WTC11 (cell line): Measurements from ENCODE around the gene NAA11.

Experiments used
- FOXP1 ChIP-seq: sonication (generic); formaldehyde crosslinking; IDR thresholded peaks from 2 replicates; pipeline ENCODE4 v1.8.0; 2022; ENCODE audit warnings: missing genetic modification reagents, mild to moderate bottlenecking, moderate library complexity, borderline replicate concordance
- GABPB1 ChIP-seq: sonication (generic); formaldehyde crosslinking; IDR thresholded peaks from 2 replicates; pipeline ENCODE4 v1.8.1; 2023; ENCODE audit warnings: mild to moderate bottlenecking, missing genetic modification reagents
- IRF2 ChIP-seq: sonication (generic); formaldehyde crosslinking; IDR thresholded peaks from 2 replicates; pipeline ENCODE4 v1.8.0; 2022; ENCODE audit warnings: low read depth, missing genetic modification reagents, borderline replicate concordance
- SOX15 ChIP-seq: fragments of 250-450 bp; sonication (Bioruptor Pico); IDR thresholded peaks from 2 replicates; pipeline ENCODE4 v1.9.0; 2021; ENCODE audit warnings: mild to moderate bottlenecking
- SP1 ChIP-seq: sonication (generic); formaldehyde crosslinking; conservative IDR thresholded peaks from 2 replicates; pipeline ENCODE4 v1.8.1; 2022; ENCODE audit warnings: missing genetic modification reagents
- TCF7 ChIP-seq: sonication (generic); formaldehyde crosslinking; IDR thresholded peaks from 2 replicates; pipeline ENCODE4 v1.8.0; 2022; ENCODE audit warnings: mild to moderate bottlenecking, low read depth, missing genetic modification reagents, moderate library complexity
- TP53 ChIP-seq: sonication (generic); formaldehyde crosslinking; IDR thresholded peaks from 2 replicates; pipeline ENCODE4 v1.8.1; 2023; ENCODE audit warnings: mild to moderate bottlenecking, missing genetic modification reagents
- TF ChIP-seq, protein P1 (sequence below): sonication (generic); formaldehyde crosslinking; IDR thresholded peaks from 2 replicates; pipeline ENCODE4 v1.8.1; 2023; ENCODE audit warnings: mild to moderate bottlenecking, missing genetic modification reagents
- TF ChIP-seq, protein P2 (sequence below): fragments of 200-600 bp; IDR thresholded peaks from 2 replicates; pipeline ENCODE4 v1.8.0; 2022; ENCODE audit warnings: antibody characterized with exemption
- TF ChIP-seq, protein P3 (sequence below): sonication (generic); formaldehyde crosslinking; IDR thresholded peaks from 2 replicates; pipeline ENCODE4 v1.8.1; 2022; ENCODE audit warnings: mild to moderate bottlenecking, missing genetic modification reagents, moderate library complexity, borderline replicate concordance
- TF ChIP-seq, protein P4 (sequence below): sonication (generic); formaldehyde crosslinking; conservative IDR thresholded peaks from 2 replicates; pipeline ENCODE4 v1.8.1; 2022; ENCODE audit warnings: mild to moderate bottlenecking, missing genetic modification reagents

DNA sequence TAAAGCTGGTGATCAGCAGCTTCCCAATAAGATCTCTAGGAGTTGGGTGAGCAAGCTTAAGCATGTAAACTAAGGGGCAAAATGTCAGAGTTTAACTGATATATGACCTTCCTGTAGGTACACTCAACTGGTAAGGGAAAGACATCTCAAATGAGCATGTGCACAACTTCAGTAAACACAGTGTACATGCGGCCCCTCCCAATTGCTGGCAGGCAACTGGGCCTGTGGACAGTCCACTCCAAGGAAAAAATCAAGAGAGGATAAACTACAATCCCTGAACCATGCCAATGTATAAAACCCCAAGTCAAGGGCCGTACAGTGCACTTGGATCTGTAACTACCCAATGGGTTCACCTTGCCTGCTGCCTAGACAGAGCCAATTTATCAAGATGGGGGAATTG, 4.9 kb upstream of the NAA11 start:
- TF ChIP-seq, protein P1, sequence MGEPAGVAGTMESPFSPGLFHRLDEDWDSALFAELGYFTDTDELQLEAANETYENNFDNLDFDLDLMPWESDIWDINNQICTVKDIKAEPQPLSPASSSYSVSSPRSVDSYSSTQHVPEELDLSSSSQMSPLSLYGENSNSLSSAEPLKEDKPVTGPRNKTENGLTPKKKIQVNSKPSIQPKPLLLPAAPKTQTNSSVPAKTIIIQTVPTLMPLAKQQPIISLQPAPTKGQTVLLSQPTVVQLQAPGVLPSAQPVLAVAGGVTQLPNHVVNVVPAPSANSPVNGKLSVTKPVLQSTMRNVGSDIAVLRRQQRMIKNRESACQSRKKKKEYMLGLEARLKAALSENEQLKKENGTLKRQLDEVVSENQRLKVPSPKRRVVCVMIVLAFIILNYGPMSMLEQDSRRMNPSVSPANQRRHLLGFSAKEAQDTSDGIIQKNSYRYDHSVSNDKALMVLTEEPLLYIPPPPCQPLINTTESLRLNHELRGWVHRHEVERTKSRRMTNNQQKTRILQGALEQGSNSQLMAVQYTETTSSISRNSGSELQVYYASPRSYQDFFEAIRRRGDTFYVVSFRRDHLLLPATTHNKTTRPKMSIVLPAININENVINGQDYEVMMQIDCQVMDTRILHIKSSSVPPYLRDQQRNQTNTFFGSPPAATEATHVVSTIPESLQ: no peak
- TF ChIP-seq TP53 (CRISPR knock-in tag) (no peak), GABPB1 (CRISPR knock-in tag) (no peak), SOX15 (CRISPR knock-in tag) (no peak), SP1 (CRISPR knock-in tag) (no peak), IRF2 (CRISPR knock-in tag) (no peak), TCF7 (no peak), FOXP1 (CRISPR knock-in tag) (no peak)
- TF ChIP-seq, protein P2, sequence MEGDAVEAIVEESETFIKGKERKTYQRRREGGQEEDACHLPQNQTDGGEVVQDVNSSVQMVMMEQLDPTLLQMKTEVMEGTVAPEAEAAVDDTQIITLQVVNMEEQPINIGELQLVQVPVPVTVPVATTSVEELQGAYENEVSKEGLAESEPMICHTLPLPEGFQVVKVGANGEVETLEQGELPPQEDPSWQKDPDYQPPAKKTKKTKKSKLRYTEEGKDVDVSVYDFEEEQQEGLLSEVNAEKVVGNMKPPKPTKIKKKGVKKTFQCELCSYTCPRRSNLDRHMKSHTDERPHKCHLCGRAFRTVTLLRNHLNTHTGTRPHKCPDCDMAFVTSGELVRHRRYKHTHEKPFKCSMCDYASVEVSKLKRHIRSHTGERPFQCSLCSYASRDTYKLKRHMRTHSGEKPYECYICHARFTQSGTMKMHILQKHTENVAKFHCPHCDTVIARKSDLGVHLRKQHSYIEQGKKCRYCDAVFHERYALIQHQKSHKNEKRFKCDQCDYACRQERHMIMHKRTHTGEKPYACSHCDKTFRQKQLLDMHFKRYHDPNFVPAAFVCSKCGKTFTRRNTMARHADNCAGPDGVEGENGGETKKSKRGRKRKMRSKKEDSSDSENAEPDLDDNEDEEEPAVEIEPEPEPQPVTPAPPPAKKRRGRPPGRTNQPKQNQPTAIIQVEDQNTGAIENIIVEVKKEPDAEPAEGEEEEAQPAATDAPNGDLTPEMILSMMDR: no peak
- TF ChIP-seq, protein P3, sequence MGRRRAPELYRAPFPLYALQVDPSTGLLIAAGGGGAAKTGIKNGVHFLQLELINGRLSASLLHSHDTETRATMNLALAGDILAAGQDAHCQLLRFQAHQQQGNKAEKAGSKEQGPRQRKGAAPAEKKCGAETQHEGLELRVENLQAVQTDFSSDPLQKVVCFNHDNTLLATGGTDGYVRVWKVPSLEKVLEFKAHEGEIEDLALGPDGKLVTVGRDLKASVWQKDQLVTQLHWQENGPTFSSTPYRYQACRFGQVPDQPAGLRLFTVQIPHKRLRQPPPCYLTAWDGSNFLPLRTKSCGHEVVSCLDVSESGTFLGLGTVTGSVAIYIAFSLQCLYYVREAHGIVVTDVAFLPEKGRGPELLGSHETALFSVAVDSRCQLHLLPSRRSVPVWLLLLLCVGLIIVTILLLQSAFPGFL: no peak
- TF ChIP-seq, protein P4, sequence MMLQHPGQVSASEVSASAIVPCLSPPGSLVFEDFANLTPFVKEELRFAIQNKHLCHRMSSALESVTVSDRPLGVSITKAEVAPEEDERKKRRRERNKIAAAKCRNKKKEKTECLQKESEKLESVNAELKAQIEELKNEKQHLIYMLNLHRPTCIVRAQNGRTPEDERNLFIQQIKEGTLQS (CRISPR knock-in tag): no peak
